MM.1S (cell line): ENCODE data around the gene COL8A2.

Experiments
- CTCF ChIP-seq: fragments of 300-600 bp; sonication (generic); IDR thresholded peaks from 2 replicates; pipeline ENCODE4 v1.5.1; 2016; ENCODE audit warnings: antibody characterized with exemption, low read length, mixed read lengths
- EZH2 ChIP-seq: fragments of 300-600 bp; sonication (generic); optimal IDR thresholded peaks from 2 replicates; pipeline ENCODE3; 2017; ENCODE audit warnings: low read depth, mild to moderate bottlenecking, antibody characterized with exemption, low read length, mixed read lengths
- EZH2phosphoT487 ChIP-seq: fragments of 300-600 bp; sonication (generic); IDR thresholded peaks from 2 replicates; pipeline ENCODE4 v1.6.1; 2018; ENCODE audit warnings: antibody characterized with exemption, low read length

- TF ChIP-seq EZH2phosphoT487 (no peak), CTCF (no peak), EZH2 (no peak)
Measured at GRCh38 chr1:36083635-36084496, 41.2 kb downstream of the COL8A2 start, which contains the start of gene TEKT2.
